HepG2 (cell line): ENCODE data around the gene SOX4. TPM values are rescaled to one million over a fixed set of nuclear protein-coding genes. Genes with fewer than 3 reads are reported as not detected.

Source experiments
- CCAR2 ChIP-seq: fragments of 200-400 bp; formaldehyde crosslinking; optimal IDR thresholded peaks from 2 replicates; pipeline ENCODE3; 2018; ENCODE audit warnings: low read depth, mild to moderate bottlenecking, low read length, moderate library complexity
- CEBPB ChIP-seq: IDR thresholded peaks from 2 replicates; pipeline ENCODE4 v1.6.1; 2011; ENCODE audit warnings: low read depth, low read length, improper control_type of control experiment, borderline replicate concordance
- GTF3A ChIP-seq: sonication (generic); formaldehyde crosslinking; conservative IDR thresholded peaks from 2 replicates; pipeline ENCODE4 v1.4.0; 2020; ENCODE audit warnings: mild to moderate bottlenecking, missing genetic modification reagents
- HDAC1 ChIP-seq: sonication (generic); formaldehyde crosslinking; IDR thresholded peaks from 2 replicates; pipeline ENCODE4 v1.5.1; 2020; ENCODE audit warnings: mild to moderate bottlenecking, missing genetic modification reagents
- KAT2B ChIP-seq: fragments of 150-350 bp; IDR thresholded peaks from 2 replicates; pipeline ENCODE4 v1.6.1; 2014; ENCODE audit warnings: low read depth, low read length, borderline replicate concordance
- KDM4B ChIP-seq: sonication (generic); formaldehyde crosslinking; IDR thresholded peaks from 2 replicates; pipeline ENCODE4 v1.4.0; 2020; ENCODE audit warnings: missing genetic modification reagents
- NBN ChIP-seq: fragments of 450-650 bp; conservative IDR thresholded peaks from 2 replicates; pipeline ENCODE4 v1.6.1; 2017
- NFKB2 ChIP-seq: sonication (generic); formaldehyde crosslinking; IDR thresholded peaks from 2 replicates; pipeline ENCODE4 v1.4.0; 2020; ENCODE audit warnings: missing genetic modification reagents, borderline replicate concordance
- PAXIP1 ChIP-seq: sonication (generic); formaldehyde crosslinking; conservative IDR thresholded peaks from 2 replicates; pipeline ENCODE4 v1.4.0; 2020; ENCODE audit warnings: mild to moderate bottlenecking, missing genetic modification reagents, moderate library complexity
- PREB ChIP-seq: sonication (generic); formaldehyde crosslinking; IDR thresholded peaks from 2 replicates; pipeline ENCODE4 v1.4.0; 2020; ENCODE audit warnings: missing genetic modification reagents
- SRY ChIP-seq: sonication (generic); formaldehyde crosslinking; IDR thresholded peaks from 2 replicates; pipeline ENCODE4 v1.8.0; 2022; ENCODE audit warnings: mild to moderate bottlenecking, missing genetic modification reagents
- TEAD3 ChIP-seq: optimal IDR thresholded peaks from 2 replicates; pipeline ENCODE3; 2016; ENCODE audit warnings: borderline replicate concordance
- THAP11 ChIP-seq: IDR thresholded peaks from 2 replicates; pipeline ENCODE4 v1.6.1; 2016; ENCODE audit warnings: missing biosample characterization, missing genetic modification reagents
- ZMYM2 ChIP-seq: sonication (generic); formaldehyde crosslinking; IDR thresholded peaks from 2 replicates; pipeline ENCODE4 v1.8.0; 2022; ENCODE audit warnings: mild to moderate bottlenecking, missing genetic modification reagents
- ZNF296 ChIP-seq: sonication (generic); formaldehyde crosslinking; conservative IDR thresholded peaks from 2 replicates; pipeline ENCODE4 v1.5.0; 2020; ENCODE audit warnings: mild to moderate bottlenecking, missing genetic modification reagents
- ZNF337 ChIP-seq: sonication (generic); formaldehyde crosslinking; IDR thresholded peaks from 2 replicates; pipeline ENCODE4 v1.5.1; 2020; ENCODE audit warnings: missing genetic modification reagents, low read depth, mild to moderate bottlenecking, borderline replicate concordance
- ZNF672 ChIP-seq: sonication (generic); formaldehyde crosslinking; IDR thresholded peaks from 2 replicates; pipeline ENCODE4 v1.8.1; 2022; ENCODE audit warnings: missing genetic modification reagents
- ZNF724P ChIP-seq: sonication (generic); formaldehyde crosslinking; IDR thresholded peaks from 2 replicates; pipeline ENCODE4 v1.8.0; 2022; ENCODE audit warnings: missing genetic modification reagents, borderline replicate concordance
- ZNF737 ChIP-seq: sonication (generic); formaldehyde crosslinking; IDR thresholded peaks from 2 replicates; pipeline ENCODE4 v1.5.0; 2020; ENCODE audit warnings: missing genetic modification reagents, mild to moderate bottlenecking, borderline replicate concordance
- ZNF768 ChIP-seq: sonication (generic); formaldehyde crosslinking; IDR thresholded peaks from 2 replicates; pipeline ENCODE4 v1.4.0; 2020; ENCODE audit warnings: missing genetic modification reagents
- ZZZ3 ChIP-seq: sonication (generic); formaldehyde crosslinking; IDR thresholded peaks from 2 replicates; pipeline ENCODE4 v1.4.0; 2020; ENCODE audit warnings: missing genetic modification reagents, mild to moderate bottlenecking, borderline replicate concordance
- polyA plus RNA-seq, 8 experiments: library from polyadenylated mRNA; depleted of rRNA in 3 of 8; stranded (reverse) in 7 of 8; unstranded in 1 of 8; fragments of >200 nt; fragmentation: Illumina TruSeq in 4 of 8; extraction: Trizol in 4 of 8; gene quantifications; 2 replicates each; pipeline versions ENCODE4 v1.2.1 to v1.2.3, GENCODE V29; 2011 to 2016; ENCODE audit warnings: low read depth in 4 of 8, missing spikeins in 1 of 8, mixed read lengths in 1 of 8; ENCODE audit not compliant: insufficient read depth in 1 of 8
- total RNA-seq, 5 experiments: library from RNA; depleted of rRNA; stranded (reverse); fragments of >200 nt; fragmentation: Illumina TruSeq; extraction: Trizol; gene quantifications; 2 replicates each; pipeline ENCODE4 v1.2.3, GENCODE V29; 2016; ENCODE audit warnings: low read depth in 1 of 5

The SOX4 gene
- total and polyA plus RNA-seq, 2 of the 13 experiments (the other 11 are each of a cell fraction or from before 2014, with no cell fraction given), result 2.6 to 3.4 TPM

GRCh38 chr6:21589352-21590345 lies 3.9 kb upstream of the SOX4 start (continued):
- no peak for TF ChIP-seq KAT2B
- no peak for TF ChIP-seq CEBPB
- peak; percentile 47; the same call in 1 of the 2 replicates for TF ChIP-seq ZNF768 (CRISPR knock-in tag)
- TF ChIP-seq ZNF724P, result 0 out of 2 replicates have a peak, but pooled peaks have one; percentile 13
- 0 out of 2 replicates have a peak, but pooled peaks have one; percentile 19 for TF ChIP-seq PAXIP1 (CRISPR knock-in tag)
- TF ChIP-seq CCAR2, result no peak
- no peak for TF ChIP-seq SRY (CRISPR knock-in tag)
- TF ChIP-seq GTF3A (CRISPR knock-in tag), result peak; percentile 86; the same call in 1 of the 2 replicates
- TF ChIP-seq ZZZ3 (CRISPR knock-in tag), result no peak
- no peak for TF ChIP-seq ZNF737 (CRISPR knock-in tag)
- no peak; the same call in 1 of the 2 replicates for TF ChIP-seq NFKB2 (CRISPR knock-in tag)
- no peak for TF ChIP-seq PREB (CRISPR knock-in tag)
- TF ChIP-seq KDM4B (CRISPR knock-in tag), result 0 out of 2 replicates have a peak, but pooled peaks have one; percentile 62
- TF ChIP-seq ZMYM2 (CRISPR knock-in tag), result no peak
- no peak for TF ChIP-seq ZNF337
- no peak for TF ChIP-seq NBN
- peak; percentile 75 for TF ChIP-seq TEAD3 (CRISPR knock-in tag)
- TF ChIP-seq HDAC1 (CRISPR knock-in tag), result peak; percentile 5; the same call in 1 of the 2 replicates
- no peak for TF ChIP-seq ZNF296 (CRISPR knock-in tag)
- TF ChIP-seq ZNF672, result no peak
- no peak; the same call in 1 of the 2 replicates for TF ChIP-seq THAP11
